SK-N-SH treated with all-trans-retinoic acid at 6 μM for 48 hours (cell line): ENCODE results near the gene ANGPTL1.

Experiments
- ISL1 ChIP-seq: fragments of 250-450 bp; sonication (Bioruptor Pico); IDR thresholded peaks from 2 replicates; pipeline ENCODE4 v2.1.2; 2022; ENCODE audit warnings: mild to moderate bottlenecking, moderate library complexity
- TF ChIP-seq, protein P1 (sequence below): fragments of 250-450 bp; sonication (Bioruptor Pico); IDR thresholded peaks from 2 replicates; pipeline ENCODE4 v1.5.1; 2020; ENCODE audit warnings: low read depth, mild to moderate bottlenecking, moderate library complexity

- TF ChIP-seq, protein P1, sequence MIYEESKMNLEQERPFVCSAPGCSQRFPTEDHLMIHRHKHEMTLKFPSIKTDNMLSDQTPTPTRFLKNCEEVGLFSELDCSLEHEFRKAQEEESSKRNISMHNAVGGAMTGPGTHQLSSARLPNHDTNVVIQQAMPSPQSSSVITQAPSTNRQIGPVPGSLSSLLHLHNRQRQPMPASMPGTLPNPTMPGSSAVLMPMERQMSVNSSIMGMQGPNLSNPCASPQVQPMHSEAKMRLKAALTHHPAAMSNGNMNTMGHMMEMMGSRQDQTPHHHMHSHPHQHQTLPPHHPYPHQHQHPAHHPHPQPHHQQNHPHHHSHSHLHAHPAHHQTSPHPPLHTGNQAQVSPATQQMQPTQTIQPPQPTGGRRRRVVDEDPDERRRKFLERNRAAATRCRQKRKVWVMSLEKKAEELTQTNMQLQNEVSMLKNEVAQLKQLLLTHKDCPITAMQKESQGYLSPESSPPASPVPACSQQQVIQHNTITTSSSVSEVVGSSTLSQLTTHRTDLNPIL (CRISPR knock-in tag) = no peak
- no peak for TF ChIP-seq ISL1 (CRISPR knock-in tag)
Measured at GRCh38 chr1:178821134-178821866, 49.6 kb downstream of the ANGPTL1 start.
